HG02642 (cell line): Measurements from ENCODE around the gene KCTD8.
"Not testable (repeated sequence)": the region's sequence is repeated elsewhere in the genome, so short reads cannot be mapped to it uniquely, and the experiment has no call there.

Experiments
- ATAC-seq: cut with Tn5 transposase; IDR thresholded peaks from one replicate; pipeline ENCODE4 v1.9.1; 2021; ENCODE audit warnings: mild to moderate bottlenecking; ENCODE audit not compliant: unreplicated experiment, poor library complexity

The KCTD8 gene

DNA sequence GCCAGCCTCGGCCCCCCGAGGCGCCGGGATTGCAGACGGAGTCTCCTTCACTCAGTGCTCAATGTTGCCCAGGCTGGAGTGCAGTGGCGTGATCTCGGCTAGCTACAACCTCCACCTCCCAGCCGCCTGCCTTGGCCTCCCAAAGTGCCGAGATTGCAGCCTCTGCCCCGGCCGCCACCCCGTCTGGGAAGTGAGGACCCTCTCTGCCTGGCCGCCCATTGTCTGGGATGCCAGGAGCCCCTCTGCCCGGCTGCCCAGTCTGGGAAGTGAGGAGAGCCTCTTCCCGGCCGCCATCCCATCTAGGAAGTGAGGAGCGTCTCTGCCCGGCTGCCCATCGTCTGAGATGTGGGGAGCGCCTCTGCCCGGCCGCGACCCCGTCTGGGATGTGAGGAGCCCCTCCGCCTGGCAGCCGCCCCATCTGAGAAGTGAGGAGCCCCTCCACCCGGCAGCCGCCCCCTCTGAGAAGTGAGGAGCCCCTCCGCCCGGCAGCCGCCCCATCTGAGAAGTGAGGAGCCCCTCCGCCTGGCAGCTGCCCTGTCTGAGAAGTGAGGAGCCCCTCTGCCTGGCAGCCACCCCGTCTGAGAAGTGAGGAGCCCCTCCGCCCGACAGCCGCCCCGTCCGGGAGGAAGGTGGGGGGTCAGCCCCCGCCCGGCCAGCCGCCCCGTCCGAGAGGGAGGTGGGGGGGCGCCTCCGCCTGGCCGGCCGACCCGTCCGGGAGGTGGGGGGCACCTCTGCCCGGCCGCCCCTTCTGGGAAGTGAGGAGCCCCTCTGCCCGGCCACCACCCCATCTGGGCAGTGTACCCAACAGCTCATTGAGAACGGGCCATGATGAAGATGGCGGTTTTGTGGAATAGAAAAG, 266.9 kb downstream of the KCTD8 start:
- not testable (repeated sequence) for ATAC-seq

DNA sequence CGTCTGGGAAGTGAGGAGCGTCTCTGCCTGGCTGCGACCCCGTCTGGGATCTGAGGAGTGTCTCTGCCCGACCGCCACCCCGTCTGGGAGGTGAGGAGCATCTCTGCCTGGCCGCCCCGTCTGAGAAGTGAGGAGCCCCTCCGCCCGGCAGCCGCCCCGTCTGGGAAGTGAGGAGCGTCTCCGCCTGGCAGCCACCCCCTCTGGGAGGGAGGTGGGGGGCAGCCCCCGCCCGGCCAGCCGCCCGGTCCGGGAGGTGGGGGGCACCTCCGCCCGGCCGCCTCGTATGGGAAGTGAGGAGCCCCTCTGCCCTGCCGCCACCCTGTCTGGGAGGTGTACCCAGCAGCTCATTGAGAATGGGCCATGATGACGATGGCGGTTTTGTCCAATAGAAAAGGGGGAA, 280.8 kb downstream of the KCTD8 start:
- not testable (repeated sequence) for ATAC-seq

DNA sequence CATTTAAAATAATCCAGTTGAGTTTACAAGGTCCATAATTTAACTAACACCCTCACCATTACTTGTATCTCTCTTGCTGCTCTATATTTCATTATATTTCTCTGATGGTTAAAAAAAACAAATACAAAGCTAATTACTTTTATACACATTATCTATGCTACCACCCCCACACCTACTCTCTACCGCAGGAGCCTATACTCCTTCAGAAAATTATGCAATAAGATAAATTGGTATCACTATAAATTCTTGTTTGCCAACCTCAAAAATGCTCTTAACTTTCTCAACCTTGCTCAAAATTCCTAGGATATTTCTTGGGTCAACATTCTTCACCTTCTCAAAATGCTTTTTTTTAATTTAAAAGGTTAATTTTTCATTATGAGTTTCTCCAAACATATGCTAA, 282.7 kb downstream of the KCTD8 start:
- no peak for ATAC-seq

DNA sequence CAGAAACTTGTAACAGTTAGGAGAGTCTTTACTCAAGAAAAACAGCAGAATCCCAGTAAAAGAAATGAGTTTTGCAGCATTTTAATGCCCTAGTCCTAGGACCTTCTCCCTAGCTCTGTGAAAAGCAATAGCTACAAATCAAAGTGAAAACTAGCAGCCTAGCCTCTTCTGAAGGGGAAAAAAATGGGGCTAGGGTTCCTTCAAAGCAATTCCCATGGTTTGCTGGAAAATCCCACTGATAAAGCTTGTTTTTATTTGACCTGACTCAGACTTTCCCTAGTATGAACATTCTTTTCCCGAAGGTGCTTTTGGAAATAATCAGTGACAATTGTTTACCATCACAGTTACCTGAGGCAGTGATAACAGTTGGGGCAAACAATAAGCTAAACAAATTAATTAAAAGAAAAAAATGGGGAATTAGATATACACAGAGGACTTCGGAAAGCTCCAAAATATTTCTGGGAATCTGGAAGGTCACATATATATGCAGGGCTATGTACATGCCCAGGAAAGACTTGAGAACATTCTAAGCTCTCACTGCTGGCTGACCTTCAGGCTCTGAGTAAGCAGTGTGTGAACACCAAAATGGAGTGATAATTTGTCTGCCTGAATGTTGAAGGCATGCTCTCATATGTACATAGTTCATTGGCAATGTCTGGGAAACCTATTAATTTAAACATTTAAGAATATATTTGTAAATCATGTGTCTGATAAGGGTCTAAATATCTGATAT, 285.9 kb downstream of the KCTD8 start:
- no peak for ATAC-seq

DNA sequence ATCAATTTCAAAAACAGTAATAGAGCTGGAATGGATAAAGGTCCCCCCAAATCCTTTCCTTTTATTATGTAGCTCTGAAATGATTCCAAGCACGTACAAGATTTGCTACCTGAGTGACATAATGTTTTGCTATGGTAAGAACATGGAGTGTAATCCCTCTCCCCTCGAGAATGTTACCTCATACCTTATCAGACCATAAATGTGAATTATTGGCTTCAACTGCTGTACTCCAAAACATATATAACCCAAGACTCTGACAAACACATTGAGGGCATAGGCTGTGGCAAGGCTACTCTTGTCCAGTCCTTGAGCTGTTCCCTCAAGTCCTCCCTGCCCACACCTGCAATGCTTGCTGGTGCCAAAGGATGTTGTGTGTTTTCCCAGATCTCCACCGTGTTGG, 286.9 kb downstream of the KCTD8 start:
- ATAC-seq: no peak

DNA sequence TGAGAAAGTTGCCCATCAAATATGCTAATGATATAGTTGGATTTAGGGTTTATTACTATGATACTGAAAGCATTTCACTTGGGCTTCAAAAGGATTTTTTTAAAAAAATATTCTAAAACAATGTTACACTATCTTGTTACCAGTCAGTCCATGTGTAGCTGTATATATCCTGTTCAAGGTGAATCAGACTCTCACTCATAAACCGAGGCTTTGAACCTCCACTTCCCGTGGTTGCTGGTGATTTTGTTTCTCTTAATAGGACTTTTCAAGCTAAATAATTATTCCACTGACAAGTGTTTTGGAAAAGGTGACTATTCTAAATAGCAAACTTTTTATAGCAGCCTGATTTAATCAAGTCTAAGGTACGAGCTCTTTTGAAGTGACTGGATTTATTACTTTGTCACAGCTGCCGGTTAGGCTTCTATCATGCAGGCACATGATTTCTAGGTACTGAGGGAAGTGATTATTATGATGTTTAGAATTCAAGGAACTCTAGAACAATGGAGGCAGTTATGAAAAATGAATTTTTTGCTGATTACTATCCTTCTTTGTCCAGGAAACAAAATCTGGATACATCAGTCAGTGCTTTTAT, 287.7 kb downstream of the KCTD8 start:
- ATAC-seq: no peak

DNA sequence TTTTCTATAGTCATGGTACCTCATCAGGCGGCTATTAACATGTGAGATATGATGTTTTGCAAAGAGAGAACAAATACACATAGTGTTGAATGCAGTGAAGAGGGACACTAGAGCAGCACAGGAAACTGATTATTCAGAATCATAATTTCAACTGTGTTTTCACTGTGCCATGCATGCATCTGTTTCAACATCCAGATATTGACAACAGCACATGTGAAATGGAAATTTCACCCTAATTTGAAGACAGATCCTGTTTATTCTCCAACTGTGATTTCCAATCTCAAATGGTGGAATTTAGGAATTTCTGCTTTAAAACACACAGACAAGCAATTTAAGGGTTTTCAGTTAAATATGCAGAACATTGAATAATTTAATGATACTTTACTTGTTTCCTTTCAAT, 288.6 kb downstream of the KCTD8 start:
- ATAC-seq: no peak

DNA sequence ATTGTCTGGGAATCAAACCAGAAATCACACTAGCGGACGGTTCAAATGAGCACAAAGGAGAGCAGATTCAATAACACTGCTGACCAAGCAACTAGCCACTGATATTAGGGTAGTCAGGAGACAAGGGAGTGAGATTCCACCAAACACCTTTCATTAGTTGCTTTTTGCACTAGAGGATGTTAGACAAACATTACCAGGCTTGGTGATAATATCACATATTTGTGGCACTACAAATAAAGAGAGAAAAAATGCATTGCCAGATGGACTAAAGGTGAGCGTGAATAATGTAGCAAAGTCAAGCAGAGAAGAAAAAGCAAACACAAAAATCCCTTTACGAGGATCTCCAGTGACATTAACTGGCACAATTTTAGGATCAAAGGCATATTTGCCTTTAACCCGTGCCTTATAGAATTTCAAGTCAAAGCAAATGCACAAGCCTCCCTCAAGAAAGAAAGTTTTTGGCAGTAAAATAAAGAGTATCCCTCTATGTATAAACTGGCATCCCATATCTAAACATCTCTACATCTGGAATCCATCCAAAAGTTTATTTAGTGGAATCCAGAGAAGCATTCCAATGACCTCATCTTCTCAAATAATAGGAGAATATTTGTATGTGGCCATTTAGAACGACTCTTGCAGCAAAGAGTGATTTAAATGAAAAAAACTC, 290.9 kb downstream of the KCTD8 start:
- no peak for ATAC-seq

DNA sequence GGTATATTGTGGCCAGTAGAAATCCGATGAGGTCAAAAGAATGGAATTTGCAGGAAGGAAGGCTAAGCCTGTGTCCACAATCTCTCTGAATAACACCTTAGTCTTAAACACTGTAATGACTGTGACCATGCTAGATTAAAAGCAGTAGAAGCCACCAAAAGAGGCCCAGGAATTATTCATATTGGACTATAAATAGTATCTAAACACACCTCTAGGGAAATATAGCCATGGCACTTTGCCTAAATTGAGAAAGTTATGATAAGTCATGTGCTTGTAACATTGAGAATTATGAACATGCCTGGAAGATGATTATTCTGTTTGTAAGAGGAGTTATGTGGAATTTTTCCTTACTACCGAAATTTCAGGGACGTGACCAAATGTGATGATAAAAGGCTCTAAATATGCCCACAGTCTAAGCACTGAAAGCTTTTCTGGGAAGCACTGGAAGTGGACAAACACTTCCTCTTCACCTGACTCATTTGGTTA, 298.5 kb downstream of the KCTD8 start:
- ATAC-seq: no peak

DNA sequence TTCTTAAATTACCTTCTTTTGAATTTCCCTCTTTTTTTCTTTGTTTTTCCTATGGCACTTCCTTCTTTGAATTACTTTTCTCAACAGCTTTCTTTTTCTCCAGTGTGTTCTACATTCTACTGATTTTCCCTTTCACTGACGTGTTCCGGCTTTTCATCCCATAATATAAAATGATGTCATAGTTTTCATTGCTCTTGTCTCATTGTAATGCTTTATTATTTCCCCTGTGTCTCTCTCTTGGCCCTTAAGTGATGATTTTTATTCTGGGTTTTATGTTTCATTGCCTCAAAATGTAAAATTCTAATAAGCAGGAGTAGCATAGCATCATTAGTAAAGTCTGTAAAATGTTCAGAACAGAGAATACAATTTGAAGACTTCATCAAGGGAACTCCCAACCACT, 299.3 kb downstream of the KCTD8 start:
- ATAC-seq: no peak

DNA sequence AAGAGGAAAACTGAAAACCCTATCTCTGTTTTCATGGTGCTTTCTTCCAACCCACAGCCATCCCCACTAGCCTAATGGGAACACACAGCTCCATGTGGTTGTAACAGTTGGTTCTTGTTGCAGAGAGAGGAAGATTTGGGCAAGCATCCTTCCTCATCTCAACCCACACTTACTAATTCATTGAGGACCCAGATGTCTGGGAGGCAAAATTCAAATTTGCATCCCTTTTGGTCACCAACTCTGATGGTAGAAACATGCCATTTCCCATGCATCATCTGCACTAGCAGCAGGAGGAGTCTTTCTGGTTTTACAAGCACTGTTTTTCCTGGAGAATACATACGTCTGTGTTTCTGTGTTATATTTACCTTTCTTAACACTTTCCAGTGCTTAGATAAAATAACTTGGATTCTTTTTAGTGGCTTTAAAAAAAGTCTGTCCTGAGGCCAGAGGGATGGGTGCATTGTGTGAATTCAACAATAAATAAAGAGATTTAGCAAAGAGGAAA, 301.0 kb downstream of the KCTD8 start:
- ATAC-seq: no peak

DNA sequence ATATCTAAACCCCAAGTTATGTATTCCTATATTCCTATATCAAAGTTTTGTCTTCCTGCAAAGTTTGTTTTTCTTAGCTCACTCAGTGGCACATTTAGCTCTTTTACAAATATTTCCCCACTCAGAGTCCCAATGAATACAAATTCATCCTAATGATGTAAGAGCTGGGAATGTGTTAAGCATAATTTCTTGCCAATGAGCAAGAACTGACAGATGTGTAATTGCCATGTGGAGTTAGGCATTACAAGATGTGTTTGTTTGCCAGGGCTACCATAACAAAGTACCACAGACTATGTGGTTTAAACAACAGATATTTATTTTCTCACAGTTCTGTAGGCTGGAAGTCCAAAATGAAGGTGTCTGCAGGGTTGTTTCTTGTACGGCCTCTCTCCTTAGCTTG, 302.1 kb downstream of the KCTD8 start:
- no peak for ATAC-seq

DNA sequence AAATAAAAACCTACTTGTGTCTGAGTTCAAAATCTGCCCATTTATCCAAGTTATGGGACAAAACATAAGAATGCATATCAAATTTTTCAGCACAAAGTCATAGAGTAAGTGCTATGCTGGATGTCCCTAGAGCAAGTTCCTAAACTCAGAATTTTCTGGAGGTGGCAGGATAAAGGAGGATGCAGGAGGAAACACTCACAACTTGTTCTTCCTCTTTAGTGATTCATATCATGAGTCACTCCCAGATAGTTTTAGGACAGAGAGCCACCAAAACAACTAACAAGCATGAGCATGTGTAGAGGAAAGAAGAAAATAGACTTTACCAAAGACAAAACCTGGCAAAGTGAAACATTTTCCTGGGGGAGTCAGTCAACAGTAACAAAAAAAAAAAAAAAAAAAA, 302.7 kb downstream of the KCTD8 start:
- ATAC-seq: no peak

DNA sequence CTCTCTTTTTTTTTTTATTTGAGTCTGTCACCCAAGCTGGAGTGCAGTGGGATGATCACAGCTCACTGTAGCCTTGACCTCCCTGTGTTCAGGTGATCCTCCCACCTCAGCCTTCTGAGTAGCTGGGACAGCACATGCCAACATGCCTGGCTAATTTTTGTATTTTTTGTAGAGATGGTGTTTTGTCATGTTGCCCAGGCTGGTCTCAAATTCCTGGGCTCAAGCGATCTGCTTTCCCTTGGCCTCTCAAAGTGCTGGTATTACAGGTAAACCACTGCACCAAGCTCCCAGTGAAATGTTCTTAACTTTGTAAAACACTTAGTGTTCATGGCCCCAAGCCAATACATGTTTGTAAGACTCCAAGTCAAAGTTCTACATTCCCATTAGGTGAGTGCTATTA, 316.1 kb downstream of the KCTD8 start:
- no peak for ATAC-seq
